Measurements from ENCODE around the gene STAP1.

STAP1 gene

DNA sequence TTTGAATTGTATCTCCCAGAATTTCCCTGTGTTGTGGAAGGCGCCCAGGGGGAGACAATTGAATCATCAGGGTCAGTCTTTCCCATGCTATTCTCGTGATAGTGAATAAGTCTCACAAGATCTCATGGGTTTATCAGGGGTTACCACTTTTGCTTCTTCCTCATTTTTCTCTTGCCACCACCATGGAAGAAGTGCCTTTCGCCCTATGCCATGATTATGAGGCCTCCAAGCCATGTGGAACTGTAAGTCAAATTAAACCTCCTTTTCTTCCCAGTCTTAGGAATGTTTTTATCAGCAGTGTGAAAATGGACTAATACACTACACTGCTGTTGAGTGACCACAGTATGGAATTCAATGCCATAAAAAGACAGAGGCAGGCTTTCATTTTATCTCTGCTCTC lies 25.4 kb upstream of the STAP1 start:
- ATAC-seq, result no peak
- TF ChIP-seq, protein P1, sequence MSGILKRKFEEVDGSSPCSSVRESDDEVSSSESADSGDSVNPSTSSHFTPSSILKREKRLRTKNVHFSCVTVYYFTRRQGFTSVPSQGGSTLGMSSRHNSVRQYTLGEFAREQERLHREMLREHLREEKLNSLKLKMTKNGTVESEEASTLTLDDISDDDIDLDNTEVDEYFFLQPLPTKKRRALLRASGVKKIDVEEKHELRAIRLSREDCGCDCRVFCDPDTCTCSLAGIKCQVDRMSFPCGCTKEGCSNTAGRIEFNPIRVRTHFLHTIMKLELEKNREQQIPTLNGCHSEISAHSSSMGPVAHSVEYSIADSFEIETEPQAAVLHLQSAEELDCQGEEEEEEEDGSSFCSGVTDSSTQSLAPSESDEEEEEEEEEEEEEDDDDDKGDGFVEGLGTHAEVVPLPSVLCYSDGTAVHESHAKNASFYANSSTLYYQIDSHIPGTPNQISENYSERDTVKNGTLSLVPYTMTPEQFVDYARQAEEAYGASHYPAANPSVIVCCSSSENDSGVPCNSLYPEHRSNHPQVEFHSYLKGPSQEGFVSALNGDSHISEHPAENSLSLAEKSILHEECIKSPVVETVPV (CRISPR knock-in tag; IDR thresholded peaks at IDR 0.05), result no peak
- no peak for TF ChIP-seq PATZ1 (CRISPR knock-in tag; IDR thresholded peaks at IDR 0.05; ENCODE audit: borderline replicate concordance)
- no peak for TF ChIP-seq ZC3H10 (CRISPR knock-in tag; IDR thresholded peaks at IDR 0.05)
- TF ChIP-seq, protein P2, sequence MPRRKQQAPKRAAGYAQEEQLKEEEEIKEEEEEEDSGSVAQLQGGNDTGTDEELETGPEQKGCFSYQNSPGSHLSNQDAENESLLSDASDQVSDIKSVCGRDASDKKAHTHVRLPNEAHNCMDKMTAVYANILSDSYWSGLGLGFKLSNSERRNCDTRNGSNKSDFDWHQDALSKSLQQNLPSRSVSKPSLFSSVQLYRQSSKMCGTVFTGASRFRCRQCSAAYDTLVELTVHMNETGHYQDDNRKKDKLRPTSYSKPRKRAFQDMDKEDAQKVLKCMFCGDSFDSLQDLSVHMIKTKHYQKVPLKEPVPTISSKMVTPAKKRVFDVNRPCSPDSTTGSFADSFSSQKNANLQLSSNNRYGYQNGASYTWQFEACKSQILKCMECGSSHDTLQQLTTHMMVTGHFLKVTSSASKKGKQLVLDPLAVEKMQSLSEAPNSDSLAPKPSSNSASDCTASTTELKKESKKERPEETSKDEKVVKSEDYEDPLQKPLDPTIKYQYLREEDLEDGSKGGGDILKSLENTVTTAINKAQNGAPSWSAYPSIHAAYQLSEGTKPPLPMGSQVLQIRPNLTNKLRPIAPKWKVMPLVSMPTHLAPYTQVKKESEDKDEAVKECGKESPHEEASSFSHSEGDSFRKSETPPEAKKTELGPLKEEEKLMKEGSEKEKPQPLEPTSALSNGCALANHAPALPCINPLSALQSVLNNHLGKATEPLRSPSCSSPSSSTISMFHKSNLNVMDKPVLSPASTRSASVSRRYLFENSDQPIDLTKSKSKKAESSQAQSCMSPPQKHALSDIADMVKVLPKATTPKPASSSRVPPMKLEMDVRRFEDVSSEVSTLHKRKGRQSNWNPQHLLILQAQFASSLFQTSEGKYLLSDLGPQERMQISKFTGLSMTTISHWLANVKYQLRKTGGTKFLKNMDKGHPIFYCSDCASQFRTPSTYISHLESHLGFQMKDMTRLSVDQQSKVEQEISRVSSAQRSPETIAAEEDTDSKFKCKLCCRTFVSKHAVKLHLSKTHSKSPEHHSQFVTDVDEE (CRISPR knock-in tag; IDR thresholded peaks at IDR 0.05), result no peak

GRCh38 chr4:67535280-67535840 lies 23.2 kb upstream of the STAP1 start:
- no peak for TF ChIP-seq OSR1 (CRISPR knock-in tag; IDR thresholded peaks at IDR 0.05)
- no peak for TF ChIP-seq ZFP3 (CRISPR knock-in tag; IDR thresholded peaks at IDR 0.05)
- TF ChIP-seq, protein P2 (CRISPR knock-in tag; IDR thresholded peaks at IDR 0.05), result no peak
- no peak for TF ChIP-seq CSDC2 (CRISPR knock-in tag; IDR thresholded peaks at IDR 0.05)
- no peak for TF ChIP-seq PATZ1 (CRISPR knock-in tag; IDR thresholded peaks at IDR 0.05; ENCODE audit: borderline replicate concordance)
- TF ChIP-seq GLIS3 (CRISPR knock-in tag; IDR thresholded peaks at IDR 0.05), result no peak
- no peak for TF ChIP-seq ZNF8 (CRISPR knock-in tag; IDR thresholded peaks at IDR 0.05)
- no peak for ATAC-seq

- no peak for ATAC-seq
- TF ChIP-seq TCF4 (CRISPR knock-in tag; IDR thresholded peaks at IDR 0.05; ENCODE audit: borderline replicate concordance) (no peak), BACH2 (CRISPR knock-in tag; IDR thresholded peaks at IDR 0.05; ENCODE audit: borderline replicate concordance) (no peak), PPARA (CRISPR knock-in tag; IDR thresholded peaks at IDR 0.05; ENCODE audit: borderline replicate concordance) (no peak), TOX (CRISPR knock-in tag; IDR thresholded peaks at IDR 0.05; ENCODE audit: borderline replicate concordance) (no peak), PATZ1 (CRISPR knock-in tag; IDR thresholded peaks at IDR 0.05; ENCODE audit: borderline replicate concordance) (no peak), ESRRG (CRISPR knock-in tag; IDR thresholded peaks at IDR 0.05) (no peak), CSDC2 (CRISPR knock-in tag; IDR thresholded peaks at IDR 0.05) (no peak), ZNF70 (CRISPR knock-in tag; IDR thresholded peaks at IDR 0.05) (no peak), ZFP30 (CRISPR knock-in tag; IDR thresholded peaks at IDR 0.05) (no peak), ZFP3 (CRISPR knock-in tag; IDR thresholded peaks at IDR 0.05) (no peak), ZNF565 (CRISPR knock-in tag; conservative IDR thresholded peaks at IDR 0.05; ENCODE audit: low read depth) (no peak), SNAI2 (CRISPR knock-in tag; IDR thresholded peaks at IDR 0.05) (no peak), ZC3H10 (CRISPR knock-in tag; IDR thresholded peaks at IDR 0.05) (no peak), ARNTL (CRISPR knock-in tag; IDR thresholded peaks at IDR 0.05; ENCODE audit: borderline replicate concordance, low read depth) (no peak)
- TF ChIP-seq, protein P1 (CRISPR knock-in tag; IDR thresholded peaks at IDR 0.05), result no peak
- TF ChIP-seq, protein P2 (CRISPR knock-in tag; IDR thresholded peaks at IDR 0.05), result no peak
Observed at GRCh38 chr4:67539830-67540229, 18.7 kb upstream of the STAP1 start.

Data from SK-N-SH treated with all-trans-retinoic acid at 6 μM for 48 hours (cell line).